Activated CD4-positive, alpha-beta T cell treated with anti-CD3 and anti-CD28 coated beads, Interleukin-2, amount 50 U/mL, for 1 hour (primary cell): ENCODE measurements around the gene NEU4.

Source experiments
- DNase-seq: peaks from one replicate; pipeline ENCODE4 v3.0.0-alpha.2; 2020

Gene NEU4

DNA sequence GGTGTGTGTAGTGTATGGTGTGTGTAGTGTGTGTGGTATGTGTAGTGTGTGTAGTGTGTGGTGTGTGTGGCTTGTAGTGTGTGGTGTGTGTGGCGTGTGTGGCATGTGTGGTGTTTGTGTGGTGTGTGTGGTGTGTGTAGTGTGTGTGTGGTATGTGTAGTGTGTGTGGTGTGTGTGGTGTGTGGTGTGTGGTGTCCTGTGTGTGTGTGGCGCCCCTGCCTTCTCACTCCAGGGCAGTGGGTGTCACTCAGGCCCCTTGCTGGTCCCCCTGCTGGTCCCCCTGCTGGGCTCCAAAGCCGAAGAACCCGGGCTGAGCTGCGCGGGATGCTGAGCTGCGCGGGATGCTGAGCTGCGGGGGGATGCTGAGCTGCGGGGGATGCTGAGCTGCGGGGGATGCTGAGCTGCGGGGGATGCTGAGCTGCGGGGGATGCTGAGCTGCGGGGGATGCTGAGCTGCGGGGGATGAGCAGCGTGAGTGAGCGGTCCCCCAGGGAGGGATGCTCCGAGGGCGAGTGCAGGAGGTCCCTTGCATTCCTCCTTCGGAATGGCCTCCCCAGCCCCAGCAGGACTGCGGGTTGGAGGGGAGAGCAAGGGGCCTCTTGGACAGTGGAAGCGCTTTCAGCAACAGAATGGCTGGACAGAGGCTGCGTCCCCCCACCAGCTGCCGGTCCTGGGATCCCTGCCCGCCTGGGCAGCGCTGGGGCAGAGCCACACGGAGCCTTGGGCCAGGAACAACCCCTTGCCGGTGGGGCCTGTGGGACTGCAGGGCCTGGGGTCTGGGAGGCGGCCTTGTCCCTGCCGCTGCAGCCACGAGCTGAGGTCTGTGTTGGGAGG, 57.2 kb downstream of the NEU4 start:
- no peak for DNase-seq
